CD4-positive, alpha-beta memory T cell (primary cell): ENCODE results near the gene EIF4G3. TPM values are rescaled to one million over a fixed set of nuclear protein-coding genes. Genes with fewer than 3 reads are reported as not detected.

ENCODE experiments used
- CTCF ChIA-PET: fragments of 350-600 bp; sonication (Branson Sonifier 250); formaldehyde crosslinking; loops from one replicate; lab custom pipeline; 2021; ENCODE audit warnings: inconsistent platforms; ENCODE audit not compliant: partially characterized antibody; lab: Charles Lee
- POLR2A ChIA-PET: fragments of 350-600 bp; sonication (Branson Sonifier 250); formaldehyde crosslinking; loops from one replicate; lab custom pipeline; 2021; ENCODE audit not compliant: partially characterized antibody; lab: Charles Lee
- DNase-seq, 5 donors: peaks; one replicate each; pipeline versions ENCODE4 v3.0.0 to v3.0.0-alpha.2; 2020 to 2022; ENCODE audit warnings: mixed read lengths in 1 of 5
- H3K27ac ChIP-seq: one replicate; pipeline ENCODE4 v1.7.0; 2013; ENCODE audit warnings: low read depth, low read length
- H3K27me3 ChIP-seq: 2 replicates; pipeline ENCODE4 v1.7.0; 2013; ENCODE audit warnings: mild to moderate bottlenecking, low read length, moderate library complexity; ENCODE audit not compliant: insufficient read depth
- H3K36me3 ChIP-seq: 2 replicates; pipeline ENCODE4 v1.7.0; 2013; ENCODE audit warnings: mild to moderate bottlenecking, low read length, moderate library complexity; ENCODE audit not compliant: insufficient read depth
- H3K4me1 ChIP-seq: 2 replicates; pipeline ENCODE4 v1.7.0; 2013; ENCODE audit warnings: mild to moderate bottlenecking, low read length, moderate library complexity; ENCODE audit not compliant: insufficient read depth
- H3K4me3 ChIP-seq, 2 donors: one replicate each; pipeline ENCODE4 v1.7.0; 2013; ENCODE audit warnings: low read length in 2 of 2, mild to moderate bottlenecking in 1 of 2
- H3K9me3 ChIP-seq, 2 donors: one replicate each; pipeline ENCODE4 v1.7.0; 2013; ENCODE audit warnings: low read length in 2 of 2, control low read depth in 1 of 2; ENCODE audit not compliant: control insufficient read depth in 1 of 2
- H3K27ac Mint-ChIP-seq, 7 donors: one replicate each; pipeline ENCODE4 v1.8.0; 2020 to 2021; ENCODE audit warnings: mixed read lengths in 7 of 7, mild to moderate bottlenecking in 6 of 7, inconsistent platforms in 3 of 7, moderate library complexity in 3 of 7
- H3K27me3 Mint-ChIP-seq, 2 donors: one replicate each; pipeline ENCODE4 v1.8.0; 2020 to 2021; ENCODE audit warnings: mixed read lengths in 2 of 2
- H3K36me3 Mint-ChIP-seq, 2 donors: one replicate each; pipeline ENCODE4 v1.8.0; 2020 to 2021; ENCODE audit warnings: mixed read lengths in 2 of 2, inconsistent platforms in 1 of 2, mild to moderate bottlenecking in 1 of 2
- H3K4me1 Mint-ChIP-seq, 4 donors: one replicate each; pipeline ENCODE4 v1.8.0; 2020 to 2021; ENCODE audit warnings: mixed read lengths in 4 of 4, mild to moderate bottlenecking in 1 of 4
- H3K4me3 Mint-ChIP-seq, 8 donors: one replicate each; pipeline ENCODE4 v1.8.0; 2020 to 2021; ENCODE audit warnings: mixed read lengths in 8 of 8, mild to moderate bottlenecking in 7 of 8, moderate library complexity in 6 of 8, inconsistent platforms in 3 of 8
- H3K9me3 Mint-ChIP-seq, 8 donors: one replicate each; pipeline ENCODE4 v1.8.0; 2020 to 2021; ENCODE audit warnings: mixed read lengths in 8 of 8, mild to moderate bottlenecking in 5 of 8, inconsistent platforms in 3 of 8, moderate library complexity in 1 of 8
- intact Hi-C: fragments of 100-400 bp; cut with micrococcal nuclease; formaldehyde crosslinking; loops from one replicate; pipeline ENCODE4 v1.15.1; 2023
- microRNA-seq: library from miRNA; unstranded; fragments of <30 nt; microRNA quantifications from one replicate; pipeline ENCODE4 v1.2.0, GENCODE V29; 2021; ENCODE audit warnings: borderline replicate concordance, borderline number of aligned reads, borderline microRNAs expressed, mixed read lengths
- polyA plus RNA-seq, 2 donors: library from polyadenylated mRNA; unstranded; fragments of 300-500 nt; fragmentation: Illumina TruSeq; gene quantifications; one replicate each; pipeline ENCODE4 v1.2.3, GENCODE V29; 2021
- total RNA-seq, 2 experiments: library from RNA; stranded (reverse); gene quantifications; one replicate each; pipeline ENCODE4 v1.2.3, GENCODE V29; 2021

Gene EIF4G3
- total and polyA plus RNA-seq, 4 experiments from 2014 or later: 1.6 to 18.0 (median 13.1) TPM

DNA sequence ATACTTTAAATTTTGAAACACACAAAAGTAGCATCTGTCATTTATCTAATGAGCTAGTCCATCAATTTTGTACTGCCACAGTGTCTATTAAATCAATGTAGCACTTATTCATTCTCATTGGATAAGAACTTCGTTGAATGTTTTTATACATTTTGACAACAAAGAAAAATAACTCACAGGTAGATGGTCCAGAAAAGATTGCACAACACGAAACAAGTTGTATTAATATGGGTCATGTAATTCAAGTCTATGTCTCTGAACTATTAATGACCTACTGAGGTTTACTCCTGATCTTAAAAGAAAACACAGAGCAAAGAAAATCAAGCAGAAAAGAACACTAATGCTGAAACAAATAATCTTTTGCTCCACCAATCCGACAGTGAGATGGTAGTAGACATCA, 404.9 kb downstream of the EIF4G3 start:
- no peak overlapping the region for H3K4me3 Mint-ChIP-seq
- POLR2A ChIA-PET: interaction anchor here (2.8 kb wide), 1 partner anchor 15 kb away, joined by 16 read pairs; the partner anchor contains the start of gene HP1BP3

DNA sequence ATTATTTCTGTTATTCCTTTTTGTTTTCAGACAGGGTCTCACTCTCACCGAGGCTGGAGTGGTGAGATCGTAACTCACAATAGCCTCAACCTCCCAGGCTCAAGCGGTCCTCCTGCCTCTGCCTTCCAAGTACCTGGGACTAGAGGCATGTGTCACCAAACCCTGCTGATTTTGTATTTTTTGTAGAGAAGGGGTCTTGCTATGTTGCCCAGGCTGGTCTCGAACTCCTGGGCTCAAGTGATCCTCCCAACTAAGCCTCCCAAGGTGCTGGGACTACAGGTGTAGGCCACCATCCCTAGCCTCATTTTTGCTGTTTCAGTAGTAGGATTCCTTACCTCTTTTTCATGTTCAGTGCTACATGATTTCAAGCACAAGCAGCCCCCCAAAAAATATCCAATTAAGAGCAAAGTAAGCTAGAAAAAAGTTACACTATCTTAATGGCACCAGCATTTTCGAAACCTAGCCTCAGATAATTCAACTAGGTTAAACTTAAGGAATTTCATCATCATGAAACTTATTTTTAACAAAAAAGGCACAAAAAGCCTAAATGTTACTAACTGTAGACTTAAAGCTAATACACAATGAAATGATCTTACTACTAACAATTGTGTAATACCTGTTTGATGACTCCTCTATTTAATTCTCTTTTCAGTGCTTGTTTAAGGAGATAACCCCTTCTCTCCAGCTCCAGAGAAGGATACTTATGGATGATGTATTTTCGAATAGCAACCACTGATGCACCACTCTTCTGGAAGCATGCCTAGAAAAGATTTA, 406.2 kb downstream of the EIF4G3 start:
- H3K27me3 ChIP-seq: no peaks in the 10 kb centered on the region
- peaks cover 0 to 3% (median under 1%) of the 10 kb centered on the region in 4 donors for H3K4me1 Mint-ChIP-seq
- no peak overlapping the region for H3K4me3 ChIP-seq
- no peak overlapping the region for H3K27ac ChIP-seq
- peaks cover 41 to 75% of the 10 kb centered on the region in 2 donors for H3K36me3 Mint-ChIP-seq
- no peaks in the 10 kb centered on the region for H3K27me3 Mint-ChIP-seq
- no peak for DNase-seq
- no peaks in the 10 kb centered on the region for H3K9me3 Mint-ChIP-seq
- intact Hi-C loops: loop anchor here (2.0 kb wide), 1 partner anchor 16 kb away; no protein-coding TSS in a partner anchor
- H3K36me3 ChIP-seq: peaks cover 80% of the 10 kb centered on the region
- CTCF ChIA-PET: no interaction called here
- H3K27ac Mint-ChIP-seq: peak overlapping the region in 3 of 7 donors; percentile 6 to 15 (median 8)
- no peaks in the 10 kb centered on the region for H3K9me3 ChIP-seq
- no peak overlapping the region for H3K4me3 Mint-ChIP-seq
- H3K4me1 ChIP-seq: no peaks in the 10 kb centered on the region
- POLR2A ChIA-PET: interaction anchor here (2.8 kb wide), 1 partner anchor 16 kb away, joined by 16 read pairs; the partner anchor contains the start of gene HP1BP3

More for the DNA sequence above, 404.9 kb downstream of the EIF4G3 start:
- Histone ChIP-seq H3K36me3 (peaks cover 72% of the 10 kb centered on the region), H3K9me3 (no peaks in the 10 kb centered on the region), H3K27me3 (no peaks in the 10 kb centered on the region), H3K27ac (no peak overlapping the region), H3K4me3 (no peak overlapping the region), H3K4me1 (no peaks in the 10 kb centered on the region)
- Mint-ChIP-seq H3K27ac (peak overlapping the region in 1 of 7 donors; percentile 27), H3K27me3 (no peaks in the 10 kb centered on the region), H3K36me3 (peaks cover 42 to 76% of the 10 kb centered on the region in 2 donors), H3K9me3 (no peaks in the 10 kb centered on the region), H3K4me1 (peaks cover 4 to 10% (median 7%) of the 10 kb centered on the region in 4 donors)
- CTCF ChIA-PET: no interaction called here
- DNase-seq: no peak
- intact Hi-C loops: loop anchor here (2.0 kb wide), 1 partner anchor 17 kb away; no protein-coding TSS in a partner anchor

DNA sequence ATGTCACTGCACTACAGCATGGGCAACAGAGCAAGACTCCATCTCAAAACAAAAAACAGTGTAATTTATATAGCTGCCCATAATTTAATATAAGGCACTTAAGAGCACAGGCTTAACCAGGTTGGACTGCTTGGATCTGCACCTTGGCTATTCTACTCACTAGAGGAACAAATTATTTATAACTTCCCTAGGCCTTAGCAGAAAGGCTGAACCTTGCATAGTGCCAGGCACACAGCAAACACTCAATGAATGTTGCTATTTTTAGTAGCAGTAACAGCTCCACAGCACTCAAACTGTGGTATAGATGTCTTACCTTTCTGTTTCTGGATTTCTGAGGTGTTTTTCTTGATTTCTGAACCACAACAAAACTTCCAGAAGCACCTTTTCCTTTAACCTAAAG, 409.4 kb downstream of the EIF4G3 start:
- H3K27ac Mint-ChIP-seq: no peak overlapping the region
- ChIA-PET POLR2A (interaction anchor here (1.3 to 2.9 kb wide), 3 partner anchors 13 to 19 kb away, joined by 4 to 12 read pairs (median 4); partner anchors contain the start of gene HP1BP3), CTCF (interaction anchor here (0.7 to 0.8 kb wide), 2 partner anchors 70 to 247 kb away, joined by 3 to 5 read pairs; no protein-coding TSS in a partner anchor)

DNA sequence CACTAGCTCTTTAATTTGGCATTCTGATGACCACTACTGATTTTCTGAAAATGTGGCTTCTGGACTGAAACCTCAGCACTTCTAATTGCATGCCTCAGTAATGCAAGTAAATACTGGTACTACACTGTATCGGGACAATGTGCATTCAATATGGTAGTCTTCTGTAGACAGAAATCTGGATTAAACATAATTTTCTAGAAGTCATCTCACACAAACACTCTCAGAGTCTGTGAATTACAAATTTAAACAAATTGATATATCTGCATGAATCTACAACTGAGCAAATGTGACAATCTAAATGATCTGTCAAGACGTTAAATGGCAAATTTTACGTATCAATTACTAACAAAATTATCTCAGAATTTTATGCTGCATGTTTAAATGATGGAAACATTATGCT, 413.3 kb downstream of the EIF4G3 start:
- Histone ChIP-seq H3K27me3 (no peaks in the 10 kb centered on the region), H3K4me3 (no peak overlapping the region), H3K27ac (no peak overlapping the region), H3K4me1 (no peaks in the 10 kb centered on the region), H3K9me3 (no peaks in the 10 kb centered on the region), H3K36me3 (peaks cover 79% of the 10 kb centered on the region)
- Mint-ChIP-seq H3K27me3 (no peaks in the 10 kb centered on the region), H3K27ac (no peak overlapping the region), H3K4me3 (no peak overlapping the region), H3K4me1 (no peaks in the 10 kb centered on the region), H3K36me3 (peaks cover 54 to 66% of the 10 kb centered on the region in 2 donors), H3K9me3 (no peaks in the 10 kb centered on the region)
- intact Hi-C loops: no loop called here
- no peak for DNase-seq
- ChIA-PET CTCF (no interaction called here), POLR2A (no interaction called here)

More for the DNA sequence above, 409.4 kb downstream of the EIF4G3 start:
- H3K36me3 ChIP-seq: peaks cover 86% of the 10 kb centered on the region
- intact Hi-C loops: no loop called here
- no peak overlapping the region for H3K27ac ChIP-seq
- Mint-ChIP-seq H3K27me3 (no peaks in the 10 kb centered on the region), H3K4me3 (no peak overlapping the region), H3K36me3 (peaks cover 46 to 71% of the 10 kb centered on the region in 2 donors), H3K9me3 (no peaks in the 10 kb centered on the region), H3K4me1 (peaks cover 0 to 3% (median under 1%) of the 10 kb centered on the region in 4 donors)
- DNase-seq: no peak
- H3K4me1 ChIP-seq: no peaks in the 10 kb centered on the region
- H3K9me3 ChIP-seq: no peaks in the 10 kb centered on the region
- no peak overlapping the region for H3K4me3 ChIP-seq
- no peaks in the 10 kb centered on the region for H3K27me3 ChIP-seq

DNA sequence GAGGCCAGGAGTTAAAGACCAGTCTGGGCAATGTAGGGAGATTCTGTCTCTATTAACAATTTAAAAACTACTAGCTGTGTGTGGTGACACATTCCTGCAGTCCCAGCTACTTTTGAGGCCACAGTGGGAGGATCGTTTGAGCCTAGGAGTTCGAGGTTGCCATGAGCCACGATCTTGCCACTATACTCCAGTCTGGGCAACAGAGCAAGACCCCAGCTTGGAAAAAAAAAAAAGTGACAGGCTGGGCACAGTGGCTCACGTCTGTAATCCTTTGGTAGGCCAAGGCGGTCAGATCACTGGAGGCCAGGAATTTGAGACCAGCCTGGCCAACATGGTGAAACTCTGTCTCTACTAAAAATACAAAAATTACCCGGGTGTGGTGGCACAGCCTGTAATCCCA, 416.4 kb downstream of the EIF4G3 start:
- intact Hi-C loops: no loop called here
- Histone ChIP-seq H3K27ac (no peak overlapping the region), H3K4me3 (no peak overlapping the region), H3K4me1 (no peaks in the 10 kb centered on the region), H3K27me3 (no peaks in the 10 kb centered on the region), H3K36me3 (peaks cover 64% of the 10 kb centered on the region), H3K9me3 (no peaks in the 10 kb centered on the region)
- CTCF ChIA-PET: no interaction called here
- H3K4me3 Mint-ChIP-seq: no peak overlapping the region
- peak overlapping the region in 2 of 7 donors; percentile 37 to 41 for H3K27ac Mint-ChIP-seq
- no peaks in the 10 kb centered on the region for H3K9me3 Mint-ChIP-seq
- DNase-seq: no peak
- POLR2A ChIA-PET: no interaction called here
- peaks cover 0 to 3% (median 0%) of the 10 kb centered on the region in 4 donors for H3K4me1 Mint-ChIP-seq
- peaks cover 53 to 72% of the 10 kb centered on the region in 2 donors for H3K36me3 Mint-ChIP-seq
- no peaks in the 10 kb centered on the region for H3K27me3 Mint-ChIP-seq

Small RNA genes lying within 50 kb of the gene (microRNA-seq; reads per million reads assigned to microRNA genes)
- not detected for gene MIR1256

Other genes with a start within 250 kb of the EIF4G3 start
- gene ECE1, start 113.6 kb upstream of the EIF4G3 start, total RNA-seq: 100 to 1,000 TPM in 1 of 2 experiments, 10 to 100 TPM in 1; 86.0 to 104 TPM
- gene ECE1, start 113.6 kb upstream of the EIF4G3 start, polyA plus RNA-seq: 10 to 100 TPM; 10.0 to 65.2 TPM